ENCODE measurements around the gene PDC. TPM values are rescaled to one million over a fixed set of nuclear protein-coding genes. Genes with fewer than 3 reads are reported as not detected.

PDC gene
- polyA plus RNA-seq, 1 donor (not counting 4 experiments of a cell fraction or from before 2014, with no cell fraction given) = not detected

- dilution Hi-C loops (cut with MboI; ENCODE audit: extremely low pct_ligation_motif_present, low sequenced_read_pairs) = no loop called here
- H3K9ac ChIP-seq (ENCODE audit: control insufficient read depth, extremely low read depth, insufficient read depth, low read length) = no peak overlapping the region
- FAIRE-seq = no peak
- H4K20me1 ChIP-seq (ENCODE audit: control insufficient read depth, extremely low read depth, insufficient read depth, low read length) = no peaks in the 10 kb centered on the region
- no peak overlapping the region for H3K4me3 ChIP-seq (ENCODE audit: control insufficient read depth in 2 of 3, extremely low read depth in 1 of 3, insufficient read depth in 2 of 3, low read depth in 1 of 3, low read length in 3 of 3)
- no peaks in the 10 kb centered on the region for H3K9me3 ChIP-seq (ENCODE audit: control insufficient read depth, low read depth, low read length)
- no peak overlapping the region for H3K4me2 ChIP-seq (ENCODE audit: control insufficient read depth, extremely low read depth, insufficient read depth, low read depth, low read length)
- no peak for DNase-seq (ENCODE audit: low read depth, low spot score)
- H3K27ac ChIP-seq (ENCODE audit: control insufficient read depth, insufficient read depth, low read length) = no peak overlapping the region
- TF ChIP-seq, protein P1, sequence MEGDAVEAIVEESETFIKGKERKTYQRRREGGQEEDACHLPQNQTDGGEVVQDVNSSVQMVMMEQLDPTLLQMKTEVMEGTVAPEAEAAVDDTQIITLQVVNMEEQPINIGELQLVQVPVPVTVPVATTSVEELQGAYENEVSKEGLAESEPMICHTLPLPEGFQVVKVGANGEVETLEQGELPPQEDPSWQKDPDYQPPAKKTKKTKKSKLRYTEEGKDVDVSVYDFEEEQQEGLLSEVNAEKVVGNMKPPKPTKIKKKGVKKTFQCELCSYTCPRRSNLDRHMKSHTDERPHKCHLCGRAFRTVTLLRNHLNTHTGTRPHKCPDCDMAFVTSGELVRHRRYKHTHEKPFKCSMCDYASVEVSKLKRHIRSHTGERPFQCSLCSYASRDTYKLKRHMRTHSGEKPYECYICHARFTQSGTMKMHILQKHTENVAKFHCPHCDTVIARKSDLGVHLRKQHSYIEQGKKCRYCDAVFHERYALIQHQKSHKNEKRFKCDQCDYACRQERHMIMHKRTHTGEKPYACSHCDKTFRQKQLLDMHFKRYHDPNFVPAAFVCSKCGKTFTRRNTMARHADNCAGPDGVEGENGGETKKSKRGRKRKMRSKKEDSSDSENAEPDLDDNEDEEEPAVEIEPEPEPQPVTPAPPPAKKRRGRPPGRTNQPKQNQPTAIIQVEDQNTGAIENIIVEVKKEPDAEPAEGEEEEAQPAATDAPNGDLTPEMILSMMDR (optimal IDR thresholded peaks at IDR 0.05 in 1 of 3, IDR thresholded peaks at IDR 0.05 in 1 of 3, conservative IDR thresholded peaks at IDR 0.05 in 1 of 3; ENCODE audit: extremely low read depth in 1 of 3, insufficient read depth in 2 of 3, low read length in 3 of 3) = no peak
- no peak for TF ChIP-seq EZH2 (IDR thresholded peaks at IDR 0.05; ENCODE audit: low read length)
- H3K36me3 ChIP-seq (ENCODE audit: control insufficient read depth in 2 of 2, extremely low read depth in 1 of 2, insufficient read depth in 2 of 2, low read length in 2 of 2) = no peaks in the 10 kb centered on the region
- H3K9me1 ChIP-seq (ENCODE audit: control insufficient read depth, extremely low read depth, insufficient read depth, low read length) = no peaks in the 10 kb centered on the region
- no peaks in the 10 kb centered on the region for H3K4me1 ChIP-seq (ENCODE audit: control insufficient read depth, extremely low read depth, insufficient read depth, low read length)
- no peaks in the 10 kb centered on the region for H3K27me3 ChIP-seq (ENCODE audit: control insufficient read depth, extremely low read depth, insufficient read depth, low read length)
- no peak overlapping the region for H2AFZ ChIP-seq (ENCODE audit: control insufficient read depth, low read length)
- no peaks in the 10 kb centered on the region for H3K79me2 ChIP-seq (ENCODE audit: control insufficient read depth, insufficient read depth, low read length)
These were observed 34.8 kb downstream of the PDC start for GRCh38 chr1:186426118-186426517.

DNA sequence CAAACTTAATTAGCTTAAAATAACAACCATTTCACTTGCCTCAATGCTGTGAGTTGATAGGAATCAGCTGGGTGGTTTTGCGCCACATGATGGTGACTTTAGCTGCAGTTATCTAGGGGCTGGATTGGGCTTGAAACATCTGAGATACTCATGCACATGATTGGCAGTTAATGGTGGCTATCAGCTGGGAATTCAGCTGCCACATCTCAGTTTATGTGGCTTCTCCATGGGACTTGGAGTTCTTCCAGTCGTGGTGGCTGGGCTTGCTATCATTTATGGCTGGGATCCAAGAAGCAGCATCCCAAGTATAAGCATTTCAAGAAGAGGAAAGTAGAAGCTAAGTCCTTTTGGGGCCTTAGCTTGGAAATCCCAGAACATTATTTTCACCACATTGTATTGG lies 36.4 kb downstream of the PDC start:
- Histone ChIP-seq H3K9me3 (ENCODE audit: control insufficient read depth, low read depth, low read length) (no peaks in the 10 kb centered on the region), H3K36me3 (ENCODE audit: control insufficient read depth in 2 of 2, extremely low read depth in 1 of 2, insufficient read depth in 2 of 2, low read length in 2 of 2) (peaks cover 0 to under 1% of the 10 kb centered on the region in 2 experiments), H3K9me1 (ENCODE audit: control insufficient read depth, extremely low read depth, insufficient read depth, low read length) (no peaks in the 10 kb centered on the region), H3K27ac (ENCODE audit: control insufficient read depth, insufficient read depth, low read length) (no peak overlapping the region), H3K79me2 (ENCODE audit: control insufficient read depth, insufficient read depth, low read length) (no peaks in the 10 kb centered on the region), H3K4me3 (ENCODE audit: control insufficient read depth in 2 of 3, extremely low read depth in 1 of 3, insufficient read depth in 2 of 3, low read depth in 1 of 3, low read length in 3 of 3) (no peak overlapping the region), H3K27me3 (ENCODE audit: control insufficient read depth, extremely low read depth, insufficient read depth, low read length) (no peaks in the 10 kb centered on the region), H3K4me2 (ENCODE audit: control insufficient read depth, extremely low read depth, insufficient read depth, low read depth, low read length) (no peak overlapping the region), H3K4me1 (ENCODE audit: control insufficient read depth, extremely low read depth, insufficient read depth, low read length) (no peaks in the 10 kb centered on the region), H4K20me1 (ENCODE audit: control insufficient read depth, extremely low read depth, insufficient read depth, low read length) (no peaks in the 10 kb centered on the region), H2AFZ (ENCODE audit: control insufficient read depth, low read length) (no peak overlapping the region), H3K9ac (ENCODE audit: control insufficient read depth, extremely low read depth, insufficient read depth, low read length) (no peak overlapping the region)
- dilution Hi-C loops (cut with MboI; ENCODE audit: extremely low pct_ligation_motif_present, low sequenced_read_pairs) = no loop called here
- DNase-seq (ENCODE audit: low read depth, low spot score) (no peak), FAIRE-seq (no peak)
- TF ChIP-seq, protein P1 (optimal IDR thresholded peaks at IDR 0.05 in 1 of 3, IDR thresholded peaks at IDR 0.05 in 1 of 3, conservative IDR thresholded peaks at IDR 0.05 in 1 of 3; ENCODE audit: extremely low read depth in 1 of 3, insufficient read depth in 2 of 3, low read length in 3 of 3) = no peak
- TF ChIP-seq EZH2 (IDR thresholded peaks at IDR 0.05; ENCODE audit: low read length) = no peak

All from keratinocyte (primary cell).